ENCODE measurements around the gene NUDT8.

DNA sequence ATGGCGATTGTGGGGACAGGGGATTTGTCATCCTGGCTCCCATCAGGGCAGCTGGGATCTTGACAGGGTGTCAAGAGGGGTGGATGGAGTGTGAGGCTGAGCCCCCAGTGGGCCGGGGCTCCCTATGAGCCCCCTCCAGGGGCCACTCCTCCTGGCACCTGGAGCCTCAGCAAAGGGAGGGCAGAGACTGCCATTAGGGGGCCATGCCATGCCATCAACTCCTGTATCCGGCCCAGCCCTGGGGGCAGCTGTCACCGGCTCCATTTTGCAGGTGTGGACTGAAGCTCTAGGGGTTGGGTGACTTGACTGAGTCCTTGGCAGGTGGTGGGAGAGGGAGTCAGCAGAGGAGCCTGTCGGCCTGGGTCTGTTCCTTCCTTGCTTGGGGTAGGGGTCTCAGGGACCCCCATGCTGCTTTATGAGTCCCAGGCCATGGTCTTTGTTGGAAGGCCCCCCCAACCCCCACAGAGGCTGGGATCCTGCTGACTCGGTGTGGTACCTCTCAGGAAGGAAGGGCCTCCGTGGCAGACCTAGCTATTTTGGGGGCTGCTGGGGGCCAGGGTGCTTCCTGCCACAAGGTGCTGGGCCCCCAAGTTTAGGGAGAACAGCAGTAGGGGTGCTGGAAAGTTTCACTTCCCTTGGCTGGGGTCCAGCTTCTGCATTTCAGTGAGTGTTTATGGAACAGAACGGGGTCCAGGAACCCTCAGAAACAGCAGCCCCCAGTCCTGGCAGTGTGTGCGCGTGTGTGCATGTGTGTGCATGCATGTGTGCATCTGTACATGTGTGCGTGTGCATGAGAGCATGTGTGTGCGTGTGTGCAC is 19.3 kb upstream of the NUDT8 start:
- no peak for TF ChIP-seq CTCF (conservative IDR thresholded peaks at IDR 0.05 in 1 of 2, IDR thresholded peaks at IDR 0.05 in 1 of 2; ENCODE audit: extremely low read depth in 1 of 2, insufficient read depth in 1 of 2, low read depth in 1 of 2, low read length in 2 of 2)
- no peak for TF ChIP-seq EZH2 (IDR thresholded peaks at IDR 0.05; ENCODE audit: borderline replicate concordance, low read length)

Measured in mammary epithelial cell (primary cell).